Heart right ventricle (tissue), 16 donors: ENCODE results near the gene RGMA. TPM values are rescaled to one million over a fixed set of nuclear protein-coding genes. Genes with fewer than 3 reads are reported as not detected.

Source experiments
- ATAC-seq, 8 donors: fragments of 200-7000 bp; cut with Tn5 transposase; one replicate each; pipeline ENCODE4 v1.9.1; 2020; ENCODE audit warnings: mild to moderate bottlenecking in 8 of 8, moderate library complexity in 8 of 8, moderate number of reproducible peaks in 1 of 8
- DNase-seq, 2 donors: peaks; one replicate each; pipeline ENCODE4 v3.0.0-alpha.2; 2020
- H3K27ac ChIP-seq, 10 donors: fragments of 200-600 bp; sonication (generic) in 2 of 10; one replicate each; pipeline versions ENCODE4 v1.5.0 to v1.8.0; 2020 to 2022; ENCODE audit warnings: mild to moderate bottlenecking in 3 of 10
- H3K27me3 ChIP-seq, 7 donors: fragments of 200-600 bp; one replicate each; pipeline ENCODE4 v1.8.0; 2021 to 2022; ENCODE audit warnings: mild to moderate bottlenecking in 2 of 7
- H3K36me3 ChIP-seq, 9 donors: fragments of 200-600 bp; sonication (generic) in 1 of 9; one replicate each; pipeline versions ENCODE4 v1.5.0 to v1.8.0; 2020 to 2022; ENCODE audit warnings: mild to moderate bottlenecking in 2 of 9
- H3K4me1 ChIP-seq, 9 donors: fragments of 200-600 bp; sonication (generic) in 1 of 9; one replicate each; pipeline versions ENCODE4 v1.5.0 to v1.8.0; 2020 to 2022; ENCODE audit warnings: mild to moderate bottlenecking in 4 of 9
- H3K4me3 ChIP-seq, 10 donors: fragments of 200-600 bp; sonication (generic) in 2 of 10; one replicate each; pipeline versions ENCODE4 v1.5.0 to v1.8.0; 2020 to 2022; ENCODE audit warnings: mild to moderate bottlenecking in 7 of 10, moderate library complexity in 2 of 10
- H3K9me3 ChIP-seq, 11 donors: fragments of 200-600 bp in 10 of 11; sonication (generic) in 2 of 11; one replicate each; pipeline versions ENCODE4 v1.5.0 to v1.8.0; 2013 to 2022; ENCODE audit warnings: mild to moderate bottlenecking in 2 of 11, control low read depth in 1 of 11, moderate library complexity in 1 of 11
- WGBS, 2 donors: extraction: QIAGEN DNeasy Blood & Tissue Kit; methylation state at CpG; one replicate each; pipeline ENCODE4 v1.1.7; 2013; ENCODE audit warnings: inconsistent platforms in 1 of 2; 5-methylcytosine and 5-hydroxymethylcytosine counted together
- intact Hi-C, 10 donors: fragments of 100-400 bp; cut with DNase I; formaldehyde crosslinking; loops; one replicate each; pipeline versions ENCODE4 v1.11.1 to v1.14.2; 2022
- long read RNA-seq, 3 donors: library from polyadenylated mRNA; unstranded; transcript quantifications; one replicate each; pipeline ENCODE4 v2.0.0, GENCODE V29; 2020 to 2021
- polyA plus RNA-seq, 2 donors: library from polyadenylated mRNA; stranded (reverse); fragments of 200-250 nt; gene quantifications; one replicate each; pipeline ENCODE4 v1.2.3, GENCODE V29; 2013
- total RNA-seq, 10 donors: library from RNA; stranded (reverse); fragmentation: NEBNext Ultra II Directional in 3 of 10; extraction: Animal tissue kit (Norgen Biotek cat#: 25700) in 3 of 10; gene quantifications; one replicate each; pipeline versions ENCODE4 v1.2.1 to v1.2.4, GENCODE V29; 2021 to 2023
- TF ChIP-seq, protein P1 (sequence below), 9 donors: fragments of 200-600 bp; sonication (generic) in 2 of 9; IDR thresholded peaks; one replicate each; pipeline versions ENCODE4 v1.5.0 to v1.8.0; 2021 to 2022; ENCODE audit warnings: antibody characterized with exemption in 9 of 9, mild to moderate bottlenecking in 5 of 9, moderate library complexity in 1 of 9
- donor health status: Arrhythmogenic right ventricular cardiomyopathy.
- donor health status: ischemic (EF 13 %, LVEDD 7.1; RV severe dilation, severe dysfunction).
- donor health status: healthy with polysubstance abuse.
- donor health status: DM: no; HTN: yes; CAD: no.
- donor health status: DM: no; HTN: no; CAD: no.
- donor health status: ischemic (EF 25% LVEDD 6.9; RV normal size, moderate dysfunction).
- donor health status: ischemic (EF 25% LVEDD 5.7; RV mildly dilated, moderate dysfunction).
- donor health status: healthy.
- donor health status: DM: yes; HTN: yes; CAD: no.
- donor health status: Ischemic cardiomyopathy.
- donor health status: ischemic (EF 35%, LVEDD 5.7; RV mildly dilated, moderate dysfunction).
- donor health status: nonischemic (EF 11% LVEDD 7.7; RV severe dilation, severe dysfunction).
- donor health status: DM: yes; HTN: yes; CAD: no.
- donor health status: PGD.
- donor health status: ischemic (EF 29% LVEDD 5.4; RV normal size, mild dysfunction).
- donor health status: nonischemic (EF 23%, LVEDD 6.1; RV moderate dilation, normal function).

Gene RGMA, protein sequence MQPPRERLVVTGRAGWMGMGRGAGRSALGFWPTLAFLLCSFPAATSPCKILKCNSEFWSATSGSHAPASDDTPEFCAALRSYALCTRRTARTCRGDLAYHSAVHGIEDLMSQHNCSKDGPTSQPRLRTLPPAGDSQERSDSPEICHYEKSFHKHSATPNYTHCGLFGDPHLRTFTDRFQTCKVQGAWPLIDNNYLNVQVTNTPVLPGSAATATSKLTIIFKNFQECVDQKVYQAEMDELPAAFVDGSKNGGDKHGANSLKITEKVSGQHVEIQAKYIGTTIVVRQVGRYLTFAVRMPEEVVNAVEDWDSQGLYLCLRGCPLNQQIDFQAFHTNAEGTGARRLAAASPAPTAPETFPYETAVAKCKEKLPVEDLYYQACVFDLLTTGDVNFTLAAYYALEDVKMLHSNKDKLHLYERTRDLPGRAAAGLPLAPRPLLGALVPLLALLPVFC
- total RNA-seq (10 to 100 TPM in 5 of 10 donors, 1 to 10 TPM in 5; 4.9 to 33.8 (median 10.9) TPM), polyA plus RNA-seq (10 to 100 TPM in 1 of 2 donors, 1 to 10 TPM in 1; 7.3 to 11.9 TPM)
- long read RNA-seq, donor 1, full-length matches to known transcripts = 1 of 9 reads
- long read RNA-seq, donor 1, partial matches to known transcripts = 7 of 9 reads
- long read RNA-seq, donor 1, other reads (novel, unspliced or antisense) = 1 of 9 reads
- long read RNA-seq, donor 2, partial matches to known transcripts = 2 of 5 reads
- long read RNA-seq, donor 2, other reads (novel, unspliced or antisense) = 2 of 5 reads
- long read RNA-seq, donor 3, full-length matches to known transcripts = 11 of 87 reads
- long read RNA-seq, donor 3, partial matches to known transcripts = 52 of 87 reads
- long read RNA-seq, donor 3, other reads (novel, unspliced or antisense) = 24 of 87 reads

DNA sequence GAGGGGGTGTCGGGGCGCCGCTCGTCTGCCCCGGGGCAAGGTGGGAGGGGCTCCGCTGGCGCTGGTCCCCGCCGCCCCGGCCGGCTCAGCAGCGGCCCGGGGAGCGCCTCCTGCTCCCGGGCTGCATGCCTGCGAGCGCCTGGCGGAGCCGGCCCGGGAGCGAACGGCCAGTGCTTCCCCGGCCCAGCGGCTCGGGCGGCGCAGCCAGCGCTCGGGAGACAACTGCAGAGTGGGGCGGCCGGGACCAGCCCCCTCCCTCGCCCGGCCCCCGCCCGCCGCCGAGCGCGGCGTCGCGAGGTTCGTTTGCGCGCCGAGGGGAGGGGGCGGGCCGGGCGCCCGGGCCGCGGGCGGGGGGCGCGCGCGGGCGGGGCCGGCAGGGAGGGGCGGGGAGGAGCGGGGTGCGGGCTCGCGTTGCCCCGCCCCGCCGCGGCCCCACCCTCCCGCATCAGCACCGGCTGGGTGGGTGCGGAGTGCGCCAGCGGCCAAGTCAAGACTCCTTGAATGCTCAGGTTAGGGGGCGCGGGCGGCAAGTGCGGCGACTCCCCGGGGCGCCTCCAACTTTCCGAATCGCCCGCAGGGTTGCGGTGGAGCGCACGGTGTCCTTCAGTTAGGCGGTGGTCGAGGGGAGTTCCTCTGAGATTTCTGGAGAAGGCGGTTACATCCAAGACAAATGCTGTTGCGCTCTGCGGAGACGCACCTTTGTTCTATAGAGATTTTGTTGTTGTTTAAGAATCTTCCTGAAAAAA lies at the start of gene RGMA:
Gene RGMA (minus strand): TSS at position 231 of the 746 bp plus-strand sequence. CDS start 279 bp downstream, outside the sequence.
- Histone ChIP-seq H3K36me3 (no peaks in the 10 kb centered on the region), H3K4me3 (peak within 1 kb of the TSS; percentile 57 to 73 (median 64)), H3K9me3 (no peaks in the 10 kb centered on the region), H3K27me3 (peaks cover 0 to 83% (median 17%) of the 10 kb centered on the region in 7 donors), H3K4me1 (peaks cover 3 to 26% (median 17%) of the 10 kb centered on the region in 9 donors), H3K27ac (peak within 1 kb of the TSS; percentile 74 to 92 (median 84))
- TF ChIP-seq, protein P1, sequence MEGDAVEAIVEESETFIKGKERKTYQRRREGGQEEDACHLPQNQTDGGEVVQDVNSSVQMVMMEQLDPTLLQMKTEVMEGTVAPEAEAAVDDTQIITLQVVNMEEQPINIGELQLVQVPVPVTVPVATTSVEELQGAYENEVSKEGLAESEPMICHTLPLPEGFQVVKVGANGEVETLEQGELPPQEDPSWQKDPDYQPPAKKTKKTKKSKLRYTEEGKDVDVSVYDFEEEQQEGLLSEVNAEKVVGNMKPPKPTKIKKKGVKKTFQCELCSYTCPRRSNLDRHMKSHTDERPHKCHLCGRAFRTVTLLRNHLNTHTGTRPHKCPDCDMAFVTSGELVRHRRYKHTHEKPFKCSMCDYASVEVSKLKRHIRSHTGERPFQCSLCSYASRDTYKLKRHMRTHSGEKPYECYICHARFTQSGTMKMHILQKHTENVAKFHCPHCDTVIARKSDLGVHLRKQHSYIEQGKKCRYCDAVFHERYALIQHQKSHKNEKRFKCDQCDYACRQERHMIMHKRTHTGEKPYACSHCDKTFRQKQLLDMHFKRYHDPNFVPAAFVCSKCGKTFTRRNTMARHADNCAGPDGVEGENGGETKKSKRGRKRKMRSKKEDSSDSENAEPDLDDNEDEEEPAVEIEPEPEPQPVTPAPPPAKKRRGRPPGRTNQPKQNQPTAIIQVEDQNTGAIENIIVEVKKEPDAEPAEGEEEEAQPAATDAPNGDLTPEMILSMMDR (IDR thresholded peaks at IDR 0.05) = no peak
- ATAC-seq = peak; percentile 34 to 83 (median 60)
- intact Hi-C loops = loop anchor here in 8 of 10 donors (2.0 to 10.0 kb wide), 12 partner anchors 56 to 1033 kb away; no protein-coding TSS in a partner anchor
- 0% methylated on average over 59 to 92 of the region's 92 CpGs for WGBS, 2 donors
- DNase-seq = peak; percentile 44 to 66

DNA sequence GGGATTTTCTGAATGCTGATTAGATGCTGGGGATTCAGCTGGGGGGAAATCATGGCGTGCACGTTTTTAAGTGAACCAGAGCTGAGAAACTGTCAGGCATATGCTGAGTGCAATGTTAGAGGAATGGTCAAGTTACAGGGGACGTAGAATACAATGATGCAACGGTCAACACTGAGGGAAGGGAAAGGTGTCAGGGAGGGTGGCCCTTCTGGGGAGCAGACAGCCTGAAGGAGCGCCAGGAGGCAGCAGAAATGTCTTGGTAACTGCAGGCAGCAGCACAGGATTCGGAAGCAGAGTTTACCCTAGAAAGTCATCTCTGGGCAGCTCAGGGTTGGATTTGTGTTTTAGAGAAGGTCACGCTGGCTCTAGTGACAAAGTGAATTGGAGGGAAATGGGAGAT lies 47.6 kb upstream of the RGMA start:
- intact Hi-C loops = no loop called here
- Histone ChIP-seq H3K36me3 (no peaks in the 10 kb centered on the region), H3K27me3 (no peaks in the 10 kb centered on the region), H3K9me3 (no peaks in the 10 kb centered on the region), H3K4me3 (no peak overlapping the region), H3K4me1 (peaks cover 0 to 3% (median 0%) of the 10 kb centered on the region in 9 donors), H3K27ac (no peak overlapping the region)
- WGBS, 2 donors = 62 to 79% methylated on average over 7 of the region's 7 CpGs
- ATAC-seq (no peak), DNase-seq (no peak)
- TF ChIP-seq, protein P1 (IDR thresholded peaks at IDR 0.05) = no peak

DNA sequence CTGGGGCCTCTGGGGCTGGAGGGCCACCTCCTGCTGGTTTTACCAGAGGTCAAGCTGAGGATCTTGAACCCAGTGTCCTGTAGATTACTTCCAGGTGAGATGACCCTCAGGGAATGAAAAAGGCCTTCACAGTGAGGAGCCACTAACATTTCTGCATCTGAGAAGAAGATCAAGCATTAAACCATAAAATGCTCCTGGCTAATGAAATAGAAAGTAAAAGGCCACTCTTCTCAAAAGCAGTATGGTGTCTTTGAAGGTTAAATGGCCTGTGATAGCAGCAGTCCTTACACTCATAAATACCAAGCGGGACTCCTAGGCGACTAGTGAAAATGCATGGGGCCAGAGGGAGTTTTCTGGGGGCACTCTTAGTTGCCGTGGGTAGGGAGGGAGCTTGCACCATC lies 47.0 kb upstream of the RGMA start:
- intact Hi-C loops = no loop called here
- no peaks in the 10 kb centered on the region for H3K36me3 ChIP-seq
- no peak overlapping the region for H3K4me3 ChIP-seq
- H3K27me3 ChIP-seq = no peaks in the 10 kb centered on the region
- no peak overlapping the region for H3K27ac ChIP-seq
- TF ChIP-seq, protein P1 (IDR thresholded peaks at IDR 0.05) = no peak
- 57 to 79% methylated on average over 3 of the region's 3 CpGs for WGBS, 2 donors
- DNase-seq (no peak), ATAC-seq (no peak)
- no peaks in the 10 kb centered on the region for H3K9me3 ChIP-seq
- H3K4me1 ChIP-seq = no peaks in the 10 kb centered on the region

DNA sequence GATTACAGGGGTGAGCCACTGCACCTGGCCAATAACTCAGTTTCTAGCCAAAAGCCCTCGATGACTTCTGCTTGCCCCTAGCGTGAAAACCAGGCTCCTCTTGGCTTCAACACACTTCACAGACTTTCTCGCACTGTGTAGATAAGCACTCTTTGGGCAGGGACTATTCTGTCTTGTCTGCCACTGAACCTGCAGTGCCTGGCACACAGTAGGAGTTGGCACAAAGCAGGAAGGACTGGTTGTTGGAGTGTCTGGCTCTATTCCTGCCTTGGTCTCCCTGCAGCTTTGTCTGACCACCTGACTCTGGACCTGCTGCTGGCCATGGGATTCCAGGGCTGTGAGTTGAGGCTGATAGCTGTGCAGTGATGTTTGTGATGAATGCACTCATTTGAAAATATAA lies 46.4 kb upstream of the RGMA start:
- TF ChIP-seq, protein P1 (IDR thresholded peaks at IDR 0.05) = no peak
- Histone ChIP-seq H3K27me3 (no peaks in the 10 kb centered on the region), H3K36me3 (no peaks in the 10 kb centered on the region), H3K27ac (no peak overlapping the region), H3K4me1 (no peaks in the 10 kb centered on the region), H3K9me3 (no peaks in the 10 kb centered on the region), H3K4me3 (no peak overlapping the region)
- intact Hi-C loops = no loop called here
- peak in 3 of 8 donors; percentile 14 to 65 (median 20) for ATAC-seq
- DNase-seq = no peak
- 61 to 81% methylated on average over 3 of the region's 3 CpGs for WGBS, 2 donors
